ENCODE data around the gene TMPRSS9.
A peak's percentile ranks its signal among the peaks of the same experiment; 100 is the strongest.
"Not testable (repeated sequence)": the region's sequence is repeated elsewhere in the genome, so short reads cannot be mapped to it uniquely, and the experiment has no call there.

TMPRSS9 gene

DNA sequence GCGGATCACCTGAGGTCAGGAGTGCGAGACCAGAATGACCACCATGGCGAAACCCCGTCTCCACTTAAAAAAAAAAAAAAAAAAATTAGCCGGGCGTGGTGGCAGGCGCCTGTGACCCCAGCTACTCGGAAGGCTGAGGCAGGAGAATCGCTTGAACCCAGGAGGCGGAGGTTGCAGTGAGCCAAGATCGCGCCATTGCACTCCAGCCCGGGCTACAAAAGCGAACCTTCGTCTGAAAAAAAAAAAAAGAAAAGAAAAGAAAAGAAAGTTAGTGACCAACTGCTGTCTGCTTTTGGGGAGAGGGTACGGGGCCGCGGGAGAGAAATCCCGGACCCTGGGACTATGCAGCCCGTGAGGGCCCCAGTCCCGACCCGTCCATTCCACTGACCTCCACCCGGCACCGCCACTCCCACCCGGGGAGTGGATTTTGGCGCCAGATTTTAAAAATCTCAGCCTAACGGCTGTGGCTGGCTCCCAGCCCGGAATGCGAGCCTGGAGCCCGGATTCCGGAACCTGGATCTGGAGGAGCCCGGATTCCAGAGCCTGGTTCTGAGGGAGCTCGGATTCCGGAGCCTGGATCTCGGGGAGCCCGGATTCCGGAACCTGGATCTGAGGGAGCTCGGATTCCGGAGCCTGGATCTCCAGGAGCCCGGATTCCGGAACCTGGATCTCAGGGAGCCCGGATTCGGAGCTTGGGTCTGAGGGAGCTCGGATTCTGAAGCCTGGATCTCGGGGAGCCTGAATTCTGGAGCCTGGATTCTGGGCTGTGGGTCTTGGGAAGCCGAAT lies 102.8 kb downstream of the TMPRSS9 start:
- DNase-seq (ENCODE audit: low read depth) = no peak

DNA sequence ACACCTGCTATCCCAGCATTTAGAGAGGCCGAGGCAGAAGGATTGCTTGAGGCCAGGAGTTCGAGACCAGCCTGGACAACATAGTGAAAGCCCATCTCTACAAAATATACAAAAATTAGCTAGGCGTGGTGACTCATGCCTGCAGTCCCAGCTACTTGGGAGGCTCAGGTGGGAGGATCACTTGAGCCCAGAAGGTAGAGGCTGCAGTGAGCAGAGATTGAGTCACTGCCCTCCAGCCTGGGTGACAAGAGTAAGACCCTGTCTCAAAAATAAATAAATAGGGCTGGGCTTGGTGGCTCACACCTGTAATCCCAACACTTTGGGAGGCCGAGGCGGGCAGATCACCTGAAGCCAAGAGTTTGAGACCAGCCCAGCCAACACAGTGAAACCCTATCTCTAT lies 103.6 kb downstream of the TMPRSS9 start:
- DNase-seq (ENCODE audit: low read depth) = not testable (repeated sequence)

DNA sequence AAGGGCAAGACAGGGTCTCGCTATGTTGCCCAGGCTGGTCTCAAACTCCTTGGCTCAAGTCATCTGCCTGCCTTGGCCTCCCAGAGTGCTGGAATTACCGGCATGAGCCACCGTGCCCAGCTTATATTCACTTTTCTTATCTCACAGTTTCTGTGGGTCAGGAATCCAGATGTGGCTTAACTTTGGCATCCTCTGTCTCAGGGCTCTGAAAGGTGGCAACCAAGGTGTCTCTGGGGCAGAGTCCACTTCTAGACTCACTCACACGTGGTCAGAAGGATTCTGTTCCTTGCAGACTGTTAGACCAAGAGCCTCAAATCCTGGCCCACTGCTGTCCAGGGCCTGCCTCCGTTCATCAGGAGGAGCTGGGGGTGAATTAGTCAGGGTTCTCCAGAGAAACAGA lies 104.3 kb downstream of the TMPRSS9 start:
- no peak for DNase-seq (ENCODE audit: low read depth)

GRCh38 chr19:2468596-2468995 lies 108.5 kb downstream of the TMPRSS9 start:
- DNase-seq (ENCODE audit: low read depth) = no peak

GRCh38 chr19:2469102-2469914 lies 109.2 kb downstream of the TMPRSS9 start:
- DNase-seq (ENCODE audit: low read depth) = no peak

DNA sequence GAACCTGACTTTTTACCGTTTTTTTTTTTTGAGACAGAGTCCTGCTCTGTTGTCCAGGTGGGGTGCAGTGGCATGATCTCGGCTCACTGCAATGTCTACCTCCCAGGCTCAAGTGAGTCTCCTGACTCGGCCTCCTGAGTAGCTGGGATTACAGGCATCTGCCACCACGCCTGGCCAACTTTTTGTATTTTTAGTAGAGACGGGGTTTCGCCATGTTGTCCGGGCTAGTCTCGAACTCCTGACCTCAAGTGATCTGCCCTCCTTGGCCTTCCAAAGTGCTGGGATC lies 109.8 kb downstream of the TMPRSS9 start:
- not testable (repeated sequence) for DNase-seq (ENCODE audit: low read depth)

- peak; percentile 90 for DNase-seq (ENCODE audit: low read depth)
Observed at GRCh38 chr19:2474232-2475017, 114.4 kb downstream of the TMPRSS9 start.

GRCh38 chr19:2475018-2475701 lies 115.1 kb downstream of the TMPRSS9 start:
- peak; percentile 49 for DNase-seq (ENCODE audit: low read depth)

Data from activated gamma-delta T cell treated with anti-CD3 and anti-CD28 coated beads, Interleukin-2, amount 50 U/mL, for 16 hours (primary cell).